Measurements from ENCODE around the gene SEPSECS. TPM values are rescaled to one million over a fixed set of nuclear protein-coding genes. Genes with fewer than 3 reads are reported as not detected.

Gene SEPSECS
- total RNA-seq, 1 donor: 8.8 TPM

- no peak overlapping the region for H3K4me3 ChIP-seq (ENCODE audit: low read depth, low read length)
- DNase-seq (ENCODE audit: low read depth): no peak
- TF ChIP-seq, protein P1, sequence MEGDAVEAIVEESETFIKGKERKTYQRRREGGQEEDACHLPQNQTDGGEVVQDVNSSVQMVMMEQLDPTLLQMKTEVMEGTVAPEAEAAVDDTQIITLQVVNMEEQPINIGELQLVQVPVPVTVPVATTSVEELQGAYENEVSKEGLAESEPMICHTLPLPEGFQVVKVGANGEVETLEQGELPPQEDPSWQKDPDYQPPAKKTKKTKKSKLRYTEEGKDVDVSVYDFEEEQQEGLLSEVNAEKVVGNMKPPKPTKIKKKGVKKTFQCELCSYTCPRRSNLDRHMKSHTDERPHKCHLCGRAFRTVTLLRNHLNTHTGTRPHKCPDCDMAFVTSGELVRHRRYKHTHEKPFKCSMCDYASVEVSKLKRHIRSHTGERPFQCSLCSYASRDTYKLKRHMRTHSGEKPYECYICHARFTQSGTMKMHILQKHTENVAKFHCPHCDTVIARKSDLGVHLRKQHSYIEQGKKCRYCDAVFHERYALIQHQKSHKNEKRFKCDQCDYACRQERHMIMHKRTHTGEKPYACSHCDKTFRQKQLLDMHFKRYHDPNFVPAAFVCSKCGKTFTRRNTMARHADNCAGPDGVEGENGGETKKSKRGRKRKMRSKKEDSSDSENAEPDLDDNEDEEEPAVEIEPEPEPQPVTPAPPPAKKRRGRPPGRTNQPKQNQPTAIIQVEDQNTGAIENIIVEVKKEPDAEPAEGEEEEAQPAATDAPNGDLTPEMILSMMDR (IDR thresholded peaks at IDR 0.05; ENCODE audit: insufficient read depth, low read length): no peak
These were observed 81.7 kb downstream of the SEPSECS start for GRCh38 chr4:25078523-25078922.

- TF ChIP-seq, protein P1 (IDR thresholded peaks at IDR 0.05; ENCODE audit: insufficient read depth, low read length): no peak
- DNase-seq (ENCODE audit: low read depth): no peak
- H3K4me3 ChIP-seq (ENCODE audit: low read depth, low read length): no peak overlapping the region
These were observed 83.4 kb downstream of the SEPSECS start for GRCh38 chr4:25076625-25077398.

GRCh38 chr4:25075851-25076250 lies 84.4 kb downstream of the SEPSECS start:
- no peak for DNase-seq (ENCODE audit: low read depth)
- H3K4me3 ChIP-seq (ENCODE audit: low read depth, low read length): no peak overlapping the region
- TF ChIP-seq, protein P1 (IDR thresholded peaks at IDR 0.05; ENCODE audit: insufficient read depth, low read length): no peak

GRCh38 chr4:25075129-25075528 lies 85.1 kb downstream of the SEPSECS start:
- TF ChIP-seq, protein P1 (IDR thresholded peaks at IDR 0.05; ENCODE audit: insufficient read depth, low read length): no peak
- no peak overlapping the region for H3K4me3 ChIP-seq (ENCODE audit: low read depth, low read length)
- no peak for DNase-seq (ENCODE audit: low read depth)

- TF ChIP-seq, protein P1 (IDR thresholded peaks at IDR 0.05; ENCODE audit: insufficient read depth, low read length): no peak
- H3K4me3 ChIP-seq (ENCODE audit: low read depth, low read length): no peak overlapping the region
- no peak for DNase-seq (ENCODE audit: low read depth)
These were observed 89.7 kb downstream of the SEPSECS start for GRCh38 chr4:25070545-25070944.

Other genes starting within 250 kb of the SEPSECS start
- gene CCDC149, start 247.4 kb downstream of the SEPSECS start, total RNA-seq (ENCODE audit: low replicate concordance): 11.0 and 18.3 TPM in 2 replicates
- gene LGI2, start 129.5 kb downstream of the SEPSECS start, total RNA-seq (ENCODE audit: low replicate concordance): 0.54 and 6.5 TPM in 2 replicates
- gene PI4K2B, start 73.6 kb upstream of the SEPSECS start, total RNA-seq (ENCODE audit: low replicate concordance): 21.2 and 34.3 TPM in 2 replicates
- 15.0 and 35.1 TPM in 2 replicates for gene ZCCHC4, start 152.3 kb upstream of the SEPSECS start, total RNA-seq (ENCODE audit: low replicate concordance)
- gene ANAPC4, start 216.8 kb upstream of the SEPSECS start, total RNA-seq (ENCODE audit: low replicate concordance): 30.7 and 35.2 TPM in 2 replicates

All from fibroblast of the aortic adventitia (primary cell).